Activated naive CD8-positive, alpha-beta T cell treated with anti-CD3 and anti-CD28 coated beads, Interleukin-2, amount 50 U/mL, for 16 hours (primary cell): ENCODE data around the gene EVI5L.

Experiments
- DNase-seq: peaks from one replicate; pipeline ENCODE4 v3.0.0-alpha.2; 2020; ENCODE audit warnings: low read depth, low spot score

The EVI5L gene

GRCh38 chr19:7911508-7912143, 81.6 kb downstream of the EVI5L start:
- DNase-seq = no peak

- DNase-seq = no peak
Observed at GRCh38 chr19:7912144-7912696, 82.2 kb downstream of the EVI5L start.

- no peak for DNase-seq
Observed at GRCh38 chr19:7912697-7913564, 82.9 kb downstream of the EVI5L start.

- no peak for DNase-seq
Observed at GRCh38 chr19:7913652-7914051, 83.6 kb downstream of the EVI5L start.

GRCh38 chr19:7914099-7914498, 84.1 kb downstream of the EVI5L start:
- no peak for DNase-seq
